Measurements from ENCODE around the gene ASB16. TPM values are rescaled to one million over a fixed set of nuclear protein-coding genes. Genes with fewer than 3 reads are reported as not detected.
A peak's percentile ranks its signal among the peaks of the same experiment; 100 is the strongest.

Gene ASB16
- total and polyA plus RNA-seq, 9 of the 15 experiments (the other 6 are each of a cell fraction or from before 2014, with no cell fraction given): 0.03 to 0.07 TPM; not detected in 7

GRCh38 chr17:44219108-44219615 lies 48.7 kb downstream of the ASB16 start (continued):
- TF ChIP-seq, protein P1, sequence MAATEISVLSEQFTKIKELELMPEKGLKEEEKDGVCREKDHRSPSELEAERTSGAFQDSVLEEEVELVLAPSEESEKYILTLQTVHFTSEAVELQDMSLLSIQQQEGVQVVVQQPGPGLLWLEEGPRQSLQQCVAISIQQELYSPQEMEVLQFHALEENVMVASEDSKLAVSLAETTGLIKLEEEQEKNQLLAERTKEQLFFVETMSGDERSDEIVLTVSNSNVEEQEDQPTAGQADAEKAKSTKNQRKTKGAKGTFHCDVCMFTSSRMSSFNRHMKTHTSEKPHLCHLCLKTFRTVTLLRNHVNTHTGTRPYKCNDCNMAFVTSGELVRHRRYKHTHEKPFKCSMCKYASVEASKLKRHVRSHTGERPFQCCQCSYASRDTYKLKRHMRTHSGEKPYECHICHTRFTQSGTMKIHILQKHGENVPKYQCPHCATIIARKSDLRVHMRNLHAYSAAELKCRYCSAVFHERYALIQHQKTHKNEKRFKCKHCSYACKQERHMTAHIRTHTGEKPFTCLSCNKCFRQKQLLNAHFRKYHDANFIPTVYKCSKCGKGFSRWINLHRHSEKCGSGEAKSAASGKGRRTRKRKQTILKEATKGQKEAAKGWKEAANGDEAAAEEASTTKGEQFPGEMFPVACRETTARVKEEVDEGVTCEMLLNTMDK (IDR thresholded peaks at IDR 0.05; ENCODE audit: borderline replicate concordance, insufficient read depth, low read depth, low read length, poor library complexity, severe bottlenecking): peak; percentile 37
- TF ChIP-seq CHD1 (IDR thresholded peaks at IDR 0.05; ENCODE audit: low read length) (peak; percentile 97), CTBP1 (IDR thresholded peaks at IDR 0.05; ENCODE audit: borderline replicate concordance) (peak; percentile 89), CLOCK (CRISPR knock-in tag; IDR thresholded peaks at IDR 0.05; ENCODE audit: borderline replicate concordance) (no peak), CREB3L1 (IDR thresholded peaks at IDR 0.05; ENCODE audit: borderline replicate concordance, low read depth) (peak; percentile 44; the same call in 1 of the 2 replicates), KLF13 (tag; IDR thresholded peaks at IDR 0.05; ENCODE audit: borderline replicate concordance, low read depth) (no peak), NELFE (IDR thresholded peaks at IDR 0.05; ENCODE audit: insufficient read depth, insufficient read length) (no peak), FOXK2 (conservative IDR thresholded peaks at IDR 0.05 in 1 of 2, IDR thresholded peaks at IDR 0.05 in 1 of 2; ENCODE audit: low read depth in 2 of 2) (no peak), RBBP5 (IDR thresholded peaks at IDR 0.05; ENCODE audit: borderline replicate concordance, insufficient read depth, low read length, poor library complexity, severe bottlenecking) (peak; percentile 75), HES1 (IDR thresholded peaks at IDR 0.05; ENCODE audit: low read depth) (no peak), ILF3 (IDR thresholded peaks at IDR 0.05; ENCODE audit: borderline replicate concordance) (peak; percentile 71; the same call in 1 of the 2 replicates), ZBTB17 (CRISPR knock-in tag; IDR thresholded peaks at IDR 0.05) (peak; percentile 45; the same call in 1 of the 2 replicates), MTA2 (IDR thresholded peaks at IDR 0.05; ENCODE audit: low read depth) (no peak), POLR2A (conservative IDR thresholded peaks at IDR 0.05) (peak; percentile 64), ATF7 (IDR thresholded peaks at IDR 0.05) (0 out of 2 replicates have a peak, but pooled peaks have one; percentile 24), ZKSCAN1 (IDR thresholded peaks at IDR 0.05; ENCODE audit: low read depth, low read length) (no peak), JUNB (CRISPR knock-in tag; conservative IDR thresholded peaks at IDR 0.05) (no peak)
- TF ChIP-seq, protein P2, sequence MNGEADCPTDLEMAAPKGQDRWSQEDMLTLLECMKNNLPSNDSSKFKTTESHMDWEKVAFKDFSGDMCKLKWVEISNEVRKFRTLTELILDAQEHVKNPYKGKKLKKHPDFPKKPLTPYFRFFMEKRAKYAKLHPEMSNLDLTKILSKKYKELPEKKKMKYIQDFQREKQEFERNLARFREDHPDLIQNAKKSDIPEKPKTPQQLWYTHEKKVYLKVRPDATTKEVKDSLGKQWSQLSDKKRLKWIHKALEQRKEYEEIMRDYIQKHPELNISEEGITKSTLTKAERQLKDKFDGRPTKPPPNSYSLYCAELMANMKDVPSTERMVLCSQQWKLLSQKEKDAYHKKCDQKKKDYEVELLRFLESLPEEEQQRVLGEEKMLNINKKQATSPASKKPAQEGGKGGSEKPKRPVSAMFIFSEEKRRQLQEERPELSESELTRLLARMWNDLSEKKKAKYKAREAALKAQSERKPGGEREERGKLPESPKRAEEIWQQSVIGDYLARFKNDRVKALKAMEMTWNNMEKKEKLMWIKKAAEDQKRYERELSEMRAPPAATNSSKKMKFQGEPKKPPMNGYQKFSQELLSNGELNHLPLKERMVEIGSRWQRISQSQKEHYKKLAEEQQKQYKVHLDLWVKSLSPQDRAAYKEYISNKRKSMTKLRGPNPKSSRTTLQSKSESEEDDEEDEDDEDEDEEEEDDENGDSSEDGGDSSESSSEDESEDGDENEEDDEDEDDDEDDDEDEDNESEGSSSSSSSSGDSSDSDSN (IDR thresholded peaks at IDR 0.05; ENCODE audit: borderline replicate concordance in 1 of 2, low read depth in 2 of 2, low read length in 2 of 2): peak; percentile 38 to 95; a peak in 3 of 4 replicates
